Epithelial cell of proximal tubule (primary cell): ENCODE measurements around the gene MUC21. TPM values are rescaled to one million over a fixed set of nuclear protein-coding genes. Genes with fewer than 3 reads are reported as not detected.

Experiments used
- DNase-seq: peaks from one replicate; pipeline ENCODE4 v3.0.0-alpha.2; 2011; ENCODE audit warnings: low read depth
- H3K4me3 ChIP-seq: 2 replicates; pipeline ENCODE4 v1.5.1; 2011; ENCODE audit warnings: low read depth, mild to moderate bottlenecking, low read length
- CTCF ChIP-seq: conservative IDR thresholded peaks from 2 replicates; pipeline ENCODE4 v1.5.1; 2012; ENCODE audit warnings: low read depth, mild to moderate bottlenecking, low read length
- total RNA-seq: library from RNA; depleted of rRNA; stranded (reverse); fragments of >200 nt; gene quantifications from 2 replicates; pipeline ENCODE4 v1.2.3, GENCODE V29; 2015

MUC21 gene
- total RNA-seq, 1 donor from 2014 or later: not detected

GRCh38 chr6:30954631-30955366 is 28.7 kb upstream of the MUC21 start:
- peak overlapping the region; percentile 41 for H3K4me3 ChIP-seq
- no peak for DNase-seq
- no peak for TF ChIP-seq CTCF

GRCh38 chr6:30955367-30956042 is 28.0 kb upstream of the MUC21 start:
- no peak for TF ChIP-seq CTCF
- no peak for DNase-seq

GRCh38 chr6:30957716-30958115 is 25.8 kb upstream of the MUC21 start:
- no peak for TF ChIP-seq CTCF
- DNase-seq: no peak
- H3K4me3 ChIP-seq: no peak overlapping the region

More at GRCh38 chr6:30955367-30956042, 28.0 kb upstream of the MUC21 start:
- H3K4me3 ChIP-seq: peak overlapping the region; percentile 41

- no peak for TF ChIP-seq CTCF
Observed at GRCh38 chr6:30960907-30961673, 22.4 kb upstream of the MUC21 start.

GRCh38 chr6:30962716-30963115 is 20.8 kb upstream of the MUC21 start:
- no peak for TF ChIP-seq CTCF
- no peak for DNase-seq
- H3K4me3 ChIP-seq: no peak overlapping the region

More at GRCh38 chr6:30960907-30961673, 22.4 kb upstream of the MUC21 start:
- peak; percentile 50 for DNase-seq
- no peak overlapping the region for H3K4me3 ChIP-seq

- TF ChIP-seq CTCF: no peak
- H3K4me3 ChIP-seq: no peak overlapping the region
- no peak for DNase-seq
Observed at GRCh38 chr6:30963641-30964040, 19.9 kb upstream of the MUC21 start.
